Testis (tissue), 2 donors: ENCODE results near the gene TXLNB.

ENCODE experiments used
- CTCF ChIP-seq, 3 experiments: fragments of 450-650 bp in 2 of 3; fragments of 200-600 bp in 1 of 3; sonication (generic) in 1 of 3; IDR thresholded peaks; one replicate each; pipeline ENCODE4 v1.5.1; 2016 to 2019; ENCODE audit warnings: antibody characterized with exemption in 3 of 3, mild to moderate bottlenecking in 2 of 3, moderate library complexity in 1 of 3
- POLR2A ChIP-seq: fragments of 450-650 bp; IDR thresholded peaks from one replicate; pipeline ENCODE4 v1.6.1; 2017; ENCODE audit warnings: antibody characterized with exemption, mild to moderate bottlenecking, moderate library complexity

DNA sequence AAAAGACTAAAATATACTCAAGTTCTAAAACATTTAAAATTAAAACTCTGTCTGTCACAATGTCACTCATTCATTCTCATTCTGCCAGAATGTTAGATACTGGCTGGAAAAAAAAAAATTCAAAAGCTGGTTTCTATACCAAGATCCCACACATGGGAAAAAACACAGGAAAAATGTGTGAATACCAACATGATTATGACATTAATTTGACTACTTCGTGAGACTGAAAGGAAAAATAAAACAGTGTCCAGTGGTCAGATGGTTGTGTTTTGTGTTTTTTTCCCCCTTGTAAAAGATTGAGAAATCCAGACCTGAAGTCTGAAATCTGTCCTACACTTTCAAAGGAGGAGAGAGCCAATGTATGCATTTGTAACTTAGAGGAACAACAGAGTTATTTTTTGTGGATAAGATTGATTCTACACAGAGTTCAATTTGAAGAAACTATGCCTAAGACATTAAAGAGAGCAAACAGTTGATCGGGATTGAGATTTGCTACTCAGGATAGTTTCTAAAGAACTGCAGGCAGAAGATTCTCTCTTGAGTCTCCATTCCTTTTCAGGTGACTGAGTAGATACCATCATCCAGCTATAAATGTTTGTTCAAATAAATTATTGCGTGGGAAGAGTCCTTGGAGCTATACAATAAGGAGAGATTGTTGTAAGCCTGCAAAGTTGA lies 39.2 kb upstream of the TXLNB start:
- TF ChIP-seq CTCF (IDR thresholded peaks at IDR 0.05): no peak
- TF ChIP-seq POLR2A: no peak
